ENCODE results near the gene KLHL22.
"Not testable (repeated sequence)": the region's sequence is repeated elsewhere in the genome, so short reads cannot be mapped to it uniquely, and the experiment has no call there.

Gene KLHL22

GRCh38 chr22:20415241-20415640 is 80.4 kb downstream of the KLHL22 start:
- DNase-seq = not testable (repeated sequence)

- no peak for DNase-seq
Measured at GRCh38 chr22:20414450-20414849, 81.1 kb downstream of the KLHL22 start.

- DNase-seq = no peak
Measured at GRCh38 chr22:20414059-20414440, 81.5 kb downstream of the KLHL22 start.

- DNase-seq = no peak
Measured at GRCh38 chr22:20413217-20414058, 82.2 kb downstream of the KLHL22 start.

GRCh38 chr22:20412474-20413216 is 83.0 kb downstream of the KLHL22 start:
- no peak for DNase-seq

GRCh38 chr22:20409385-20409784 is 86.2 kb downstream of the KLHL22 start:
- not testable (repeated sequence) for DNase-seq

GRCh38 chr22:20408891-20409290 is 86.7 kb downstream of the KLHL22 start:
- DNase-seq = no peak

- no peak for DNase-seq
Measured at GRCh38 chr22:20407829-20408228, 87.8 kb downstream of the KLHL22 start.

GRCh38 chr22:20406686-20407408 is 88.7 kb downstream of the KLHL22 start:
- DNase-seq = no peak

GRCh38 chr22:20405931-20406685 is 89.5 kb downstream of the KLHL22 start:
- DNase-seq = no peak

- no peak for DNase-seq
Measured at GRCh38 chr22:20405291-20405930, 90.2 kb downstream of the KLHL22 start.

- DNase-seq = no peak
Measured at GRCh38 chr22:20404881-20405280, 90.7 kb downstream of the KLHL22 start.

GRCh38 chr22:20403779-20404140 is 91.8 kb downstream of the KLHL22 start:
- no peak for DNase-seq

GRCh38 chr22:20402960-20403778 is 92.4 kb downstream of the KLHL22 start:
- no peak for DNase-seq

- DNase-seq = no peak
Measured at GRCh38 chr22:20401376-20402014, 94.1 kb downstream of the KLHL22 start.

GRCh38 chr22:20400606-20401375 is 94.8 kb downstream of the KLHL22 start:
- no peak for DNase-seq

- no peak for DNase-seq
Measured at GRCh38 chr22:20399866-20400605, 95.6 kb downstream of the KLHL22 start.

- DNase-seq = no peak
Measured at GRCh38 chr22:20398420-20398819, 97.2 kb downstream of the KLHL22 start.

GRCh38 chr22:20397498-20397897 is 98.1 kb downstream of the KLHL22 start:
- no peak for DNase-seq

All from GOT3 (cell line).